GM21423 (cell line): Measurements from ENCODE around the gene MARK3.
"Not testable (repeated sequence)": the region's sequence is repeated elsewhere in the genome, so short reads cannot be mapped to it uniquely, and the experiment has no call there.

Experiments
- ATAC-seq: cut with Tn5 transposase; IDR thresholded peaks from one replicate; pipeline ENCODE4 v1.9.1; 2021; ENCODE audit warnings: mild to moderate bottlenecking, moderate library complexity; ENCODE audit not compliant: unreplicated experiment

Gene MARK3

GRCh38 chr14:103510724-103511693, 125.8 kb downstream of the MARK3 start:
- ATAC-seq: no peak

- not testable (repeated sequence) for ATAC-seq
These were observed 127.0 kb downstream of the MARK3 start for GRCh38 chr14:103512180-103512579.

GRCh38 chr14:103512701-103513611, 127.7 kb downstream of the MARK3 start:
- no peak for ATAC-seq

GRCh38 chr14:103514596-103515421, 129.6 kb downstream of the MARK3 start:
- ATAC-seq: no peak

- no peak for ATAC-seq
These were observed 131.4 kb downstream of the MARK3 start for GRCh38 chr14:103516426-103517173.

GRCh38 chr14:103517174-103517566, 132.0 kb downstream of the MARK3 start:
- ATAC-seq: no peak

- no peak for ATAC-seq
These were observed 132.7 kb downstream of the MARK3 start for GRCh38 chr14:103517721-103518421.

GRCh38 chr14:103518422-103519042, 133.3 kb downstream of the MARK3 start:
- no peak for ATAC-seq

- ATAC-seq: no peak
These were observed 134.0 kb downstream of the MARK3 start for GRCh38 chr14:103519043-103519836.

- ATAC-seq: no peak
These were observed 134.6 kb downstream of the MARK3 start for GRCh38 chr14:103519837-103520212.

GRCh38 chr14:103520269-103520656, 135.0 kb downstream of the MARK3 start:
- no peak for ATAC-seq

GRCh38 chr14:103520657-103521437, 135.6 kb downstream of the MARK3 start:
- peak; percentile 39 for ATAC-seq

GRCh38 chr14:103521438-103521950, 136.3 kb downstream of the MARK3 start:
- ATAC-seq: no peak

GRCh38 chr14:103521951-103522563, 136.8 kb downstream of the MARK3 start:
- ATAC-seq: no peak

GRCh38 chr14:103522649-103523574, 137.7 kb downstream of the MARK3 start, which contains the start of gene CKB:
Gene CKB, minus strand, starts transcription at chr14:103522830. Its CDS starts 337 bp downstream, at chr14:103522493.
- no peak for ATAC-seq

- ATAC-seq: no peak
These were observed 138.3 kb downstream of the MARK3 start for GRCh38 chr14:103523575-103523954.
